ENCODE measurements around the gene SURF2.
"Not testable (repeated sequence)": the region's sequence is repeated elsewhere in the genome, so short reads cannot be mapped to it uniquely, and the experiment has no call there.

SURF2 gene

DNA sequence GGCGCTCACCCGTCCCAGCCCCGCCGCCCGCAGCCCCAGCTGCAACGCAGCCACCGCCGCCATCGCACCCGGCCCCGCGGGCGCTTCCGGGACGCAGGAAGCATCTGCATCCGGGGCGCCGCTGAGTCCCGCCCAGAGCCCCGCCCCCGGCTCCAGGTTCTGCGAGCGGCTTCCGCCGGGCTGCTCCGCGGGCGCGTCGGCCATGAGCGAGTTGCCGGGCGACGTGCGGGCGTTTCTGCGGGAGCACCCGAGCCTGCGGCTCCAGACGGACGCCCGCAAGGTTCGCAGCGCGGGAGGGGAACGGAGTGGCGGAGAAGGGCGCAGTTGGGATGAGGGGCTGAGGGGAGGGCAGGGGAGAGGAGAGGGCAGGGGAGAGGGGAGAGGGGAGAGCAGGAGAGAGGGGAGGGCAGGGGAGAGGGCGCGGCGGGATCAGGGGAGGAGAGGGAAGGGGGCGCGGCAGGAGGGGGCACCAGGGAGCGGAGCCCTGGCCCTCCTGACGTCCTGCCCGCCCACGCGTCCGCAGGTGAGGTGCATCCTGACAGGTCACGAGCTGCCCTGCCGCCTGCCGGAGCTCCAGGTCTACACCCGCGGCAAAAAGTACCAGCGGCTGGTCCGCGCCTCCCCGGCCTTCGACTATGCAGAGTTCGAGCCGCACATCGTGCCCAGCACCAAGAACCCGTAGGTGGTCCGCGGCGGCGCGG is at the start of gene SURF2, which contains the start of gene SURF1:
SURF2 (plus strand) TSS at position 160 of the 701 bp plus-strand sequence; CDS start at position 203, 43 bp downstream.
SURF1 (minus strand) TSS at position 97 of the 701 bp plus-strand sequence; CDS start at position 63, 34 bp downstream.
- DNase-seq = peak; percentile 80

- no peak for DNase-seq
These were observed 49.0 kb upstream of the SURF2 start for GRCh38 chr9:133307301-133307700.

DNA sequence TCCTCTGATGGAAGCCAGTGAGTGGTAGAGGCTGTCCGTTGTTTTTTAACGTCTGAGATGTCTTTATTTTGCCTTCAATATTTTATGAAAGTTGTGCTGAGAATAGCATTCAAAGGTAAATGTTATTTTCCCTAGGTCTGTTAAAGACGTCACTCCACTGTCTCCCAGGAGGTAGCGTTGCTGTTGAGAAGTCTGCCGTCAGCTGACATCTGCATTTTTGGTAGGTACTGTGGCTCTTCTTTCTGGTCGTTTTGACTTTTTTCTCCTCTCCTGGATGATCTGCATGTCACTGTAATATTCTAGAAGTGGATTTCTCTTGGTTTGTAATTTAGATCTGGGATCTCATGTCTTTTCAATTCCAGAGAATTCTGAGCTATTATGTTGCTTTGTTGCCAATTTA is 46.7 kb upstream of the SURF2 start:
- DNase-seq = no peak

DNA sequence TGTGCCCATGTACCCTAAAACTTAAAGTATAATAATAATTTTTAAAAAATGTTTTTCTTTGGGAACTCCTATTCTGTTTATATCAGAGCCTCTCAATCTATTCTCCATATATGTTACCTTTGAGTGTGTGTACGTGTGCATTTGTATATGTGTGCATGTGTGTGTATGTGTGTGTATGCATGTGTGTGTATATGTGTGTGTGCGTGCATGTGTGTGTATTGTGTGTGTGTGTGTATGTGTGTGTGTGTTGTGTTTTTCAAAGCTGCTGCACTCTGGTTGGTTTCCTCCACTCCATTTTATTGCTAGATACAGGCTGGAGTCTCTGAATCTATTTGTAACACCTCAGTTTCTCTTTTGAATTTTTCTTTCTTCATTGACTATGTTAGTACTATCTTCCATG is 40.4 kb upstream of the SURF2 start:
- no peak for DNase-seq

- DNase-seq = not testable (repeated sequence)
These were observed 38.8 kb upstream of the SURF2 start for GRCh38 chr9:133317551-133317950.

DNA sequence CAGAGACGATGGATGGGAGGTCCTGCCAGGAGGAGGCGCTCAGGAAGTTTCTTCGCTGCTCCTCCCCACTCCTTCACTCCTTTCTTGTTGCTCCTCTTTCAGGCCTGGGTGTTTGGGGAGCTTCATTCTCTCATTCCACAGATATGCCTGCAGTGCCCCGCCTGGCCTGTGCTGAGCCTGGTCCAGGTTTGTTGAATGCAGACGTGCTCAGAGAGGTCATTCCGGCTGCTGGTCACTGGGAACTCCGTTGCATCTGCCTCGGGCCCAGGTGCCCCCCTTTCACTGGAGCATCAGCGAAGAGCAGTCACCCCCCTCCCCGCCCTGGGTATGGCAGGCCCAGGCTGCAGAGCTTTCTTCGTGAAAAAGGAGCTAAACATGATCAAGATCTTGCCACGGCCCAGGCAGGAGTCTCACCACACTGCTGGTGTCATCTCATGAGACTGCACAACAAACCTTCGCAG is 35.9 kb upstream of the SURF2 start:
- no peak for DNase-seq

DNA sequence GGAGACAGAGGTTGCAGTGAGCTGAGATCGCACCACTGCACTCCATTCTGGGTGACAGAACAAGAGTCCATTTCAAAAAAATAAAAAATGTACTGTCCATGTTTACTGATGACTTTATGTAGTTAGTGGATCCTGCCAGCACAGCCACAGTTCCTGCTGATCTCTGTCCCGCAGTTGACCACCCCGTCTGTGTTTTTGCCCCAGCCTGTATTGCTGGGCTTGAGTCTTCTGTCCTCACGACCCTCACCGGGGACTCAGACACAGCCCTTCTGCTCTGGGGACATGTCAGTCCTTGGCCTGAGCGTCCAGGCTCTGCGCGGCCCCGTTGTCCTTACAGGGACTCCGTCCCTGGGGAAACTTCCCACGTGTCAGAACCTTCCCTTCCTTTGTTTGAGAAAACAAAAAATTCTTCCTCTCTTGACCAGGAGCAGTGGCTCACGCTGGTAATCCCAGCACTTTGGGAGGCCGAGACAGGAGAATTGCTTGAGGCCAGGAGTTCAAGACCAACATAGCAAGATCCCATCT is 34.9 kb upstream of the SURF2 start:
- no peak for DNase-seq

DNA sequence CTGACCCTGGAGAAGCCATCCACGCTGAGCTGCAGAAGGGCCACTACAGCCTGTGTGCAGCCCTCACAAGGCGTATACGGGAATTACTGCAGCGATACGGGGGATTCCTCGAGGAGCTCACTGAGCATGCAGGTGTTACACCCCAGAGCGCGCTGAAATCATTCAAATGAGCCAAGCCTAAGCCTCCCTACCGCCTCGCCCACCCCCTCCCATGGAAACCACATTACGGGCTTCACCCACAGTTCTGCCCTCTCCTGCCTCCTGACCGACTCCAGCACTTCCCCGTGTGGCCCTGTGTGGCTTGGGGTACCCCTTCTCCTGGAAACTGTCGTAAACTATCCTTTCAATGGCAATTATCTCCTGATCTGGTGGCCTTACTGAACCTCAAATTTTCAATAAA is 33.6 kb upstream of the SURF2 start:
- no peak for DNase-seq

DNA sequence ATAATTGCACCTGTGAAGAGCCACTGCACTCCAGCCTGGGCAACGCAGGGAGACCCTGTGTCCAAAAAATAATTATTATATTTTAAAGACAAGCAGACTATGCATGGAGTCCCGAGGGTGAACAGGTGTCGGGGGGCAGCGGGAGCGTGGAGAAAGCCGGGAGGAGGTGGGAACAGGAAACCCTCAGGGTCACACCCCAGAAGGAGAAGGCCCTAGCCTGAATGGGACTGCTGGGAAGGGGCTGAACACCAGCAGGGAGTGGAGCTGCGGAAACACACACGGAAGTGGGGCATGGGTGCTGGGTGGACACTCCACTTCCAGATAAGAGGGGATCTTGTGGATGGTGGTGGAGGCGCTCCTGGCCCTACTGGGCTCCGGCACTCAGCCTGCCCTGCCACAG is 33.1 kb upstream of the SURF2 start:
- no peak for DNase-seq

DNA sequence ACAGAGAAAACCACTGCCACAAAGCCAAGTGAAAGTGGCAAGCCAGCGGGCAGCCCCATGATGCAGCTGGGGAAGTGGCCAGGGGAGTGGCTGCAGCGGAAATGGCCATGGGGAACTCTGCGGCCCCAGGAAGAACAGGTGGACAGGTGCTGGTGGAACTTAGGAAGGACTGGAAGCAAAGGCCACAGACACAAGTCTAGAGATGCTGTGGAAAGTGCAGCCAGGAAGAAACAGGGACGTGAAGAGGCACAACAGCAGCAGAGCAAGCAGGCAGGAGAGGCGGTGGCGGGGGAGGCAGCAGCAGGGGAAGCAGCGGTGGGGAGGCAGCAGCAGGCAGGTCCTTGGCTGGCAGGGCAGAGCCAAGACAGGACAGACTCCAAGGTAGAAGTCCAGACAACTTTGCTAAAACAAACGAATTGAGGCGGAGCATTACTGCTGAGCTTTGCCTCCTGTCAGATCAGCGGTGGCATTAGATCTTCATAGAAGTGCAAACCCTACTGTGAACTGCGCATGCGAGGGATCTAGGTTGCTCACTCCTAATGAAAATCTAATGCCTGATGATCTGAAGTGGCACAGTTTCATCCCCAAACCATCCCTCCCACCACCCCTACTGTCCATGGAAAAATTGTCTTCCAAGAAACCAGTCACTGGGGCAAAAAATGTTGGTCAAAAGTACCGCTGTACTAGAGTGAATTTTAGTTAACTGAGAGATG is 32.2 kb upstream of the SURF2 start:
- DNase-seq = no peak

GRCh38 chr9:133327021-133327420 is 29.3 kb upstream of the SURF2 start:
- not testable (repeated sequence) for DNase-seq

- no peak for DNase-seq
These were observed 28.4 kb upstream of the SURF2 start for GRCh38 chr9:133327834-133328484.

GRCh38 chr9:133329306-133330156 is 26.8 kb upstream of the SURF2 start:
- DNase-seq = not testable (repeated sequence)

GRCh38 chr9:133331221-133331620 is 25.1 kb upstream of the SURF2 start:
- no peak for DNase-seq

GRCh38 chr9:133331641-133332380 is 24.5 kb upstream of the SURF2 start:
- no peak for DNase-seq

DNA sequence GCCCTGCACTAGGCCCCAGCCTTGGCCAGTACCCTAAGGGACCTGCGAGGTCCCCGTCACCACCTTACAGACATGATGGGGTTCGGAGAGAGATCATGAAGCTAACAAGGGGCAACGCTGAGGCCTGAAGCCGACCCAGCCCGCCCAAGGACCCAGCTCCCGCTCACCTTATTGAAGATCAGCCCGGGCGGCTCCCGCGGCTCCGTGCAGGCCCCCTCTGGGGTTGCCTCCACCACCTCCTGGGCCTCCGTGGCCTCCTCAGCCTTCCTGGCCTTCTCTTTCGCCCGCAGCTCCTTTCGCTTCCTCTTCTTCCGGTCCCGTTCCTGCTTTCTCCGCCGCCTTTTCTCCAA is 24.0 kb upstream of the SURF2 start:
- DNase-seq = no peak

GRCh38 chr9:133333011-133333410 is 23.3 kb upstream of the SURF2 start:
- no peak for DNase-seq

- DNase-seq = no peak
These were observed 22.8 kb upstream of the SURF2 start for GRCh38 chr9:133333566-133333965.

DNA sequence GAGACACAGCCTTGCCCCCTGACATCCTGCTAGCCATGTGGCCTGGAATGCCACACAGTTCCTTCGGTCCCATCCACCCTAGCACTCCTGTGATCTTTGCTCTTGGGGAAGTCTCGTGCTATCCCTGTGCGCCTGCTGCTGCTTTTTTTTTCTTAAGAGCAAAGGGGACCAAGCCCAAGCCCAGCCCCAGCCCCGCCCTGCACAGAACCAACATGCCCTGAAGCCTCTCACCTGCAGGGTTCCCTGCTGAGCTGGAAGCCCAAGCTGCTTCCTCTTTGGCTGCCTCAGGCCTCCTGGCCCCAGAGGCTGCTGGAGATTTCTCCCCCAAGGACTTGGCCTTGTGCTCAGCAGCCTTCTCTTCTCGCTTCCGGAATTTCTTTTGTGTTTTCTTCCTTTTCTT is 22.2 kb upstream of the SURF2 start:
- no peak for DNase-seq

- DNase-seq = not testable (repeated sequence)
These were observed 21.5 kb upstream of the SURF2 start for GRCh38 chr9:133334888-133335287.

GRCh38 chr9:133335924-133336811 is 20.2 kb upstream of the SURF2 start, which contains the start of gene SURF6:
SURF6 (minus strand) TSS chr9:133336188; CDS start chr9:133336132, 56 bp downstream.
- peak; percentile 68 for DNase-seq
